H9 (cell line): ENCODE results near the gene FOSL2. TPM values are rescaled to one million over a fixed set of nuclear protein-coding genes. Genes with fewer than 3 reads are reported as not detected.

Experiments used
- DNase-seq: peaks from one replicate; pipeline ENCODE4 v3.0.0-alpha.2; 2017
- H2AFZ ChIP-seq: one replicate; pipeline ENCODE4 v1.6.1; 2013; ENCODE audit warnings: mild to moderate bottlenecking, low read length, control low read depth, moderate library complexity
- H2AK5ac ChIP-seq: 2 replicates; pipeline ENCODE4 v1.6.1; 2013; ENCODE audit warnings: low read length, control low read depth, mixed read lengths; ENCODE audit not compliant: insufficient read length
- H2BK120ac ChIP-seq: one replicate; pipeline ENCODE4 v1.6.1; 2013; ENCODE audit warnings: low read depth, mild to moderate bottlenecking, low read length, control low read depth, inconsistent platforms; ENCODE audit not compliant: poor library complexity, severe bottlenecking
- H2BK12ac ChIP-seq: 2 replicates; pipeline ENCODE4 v1.6.1; 2013; ENCODE audit warnings: low read length, control low read depth, mixed read lengths, low read depth; ENCODE audit not compliant: insufficient read length
- H2BK15ac ChIP-seq: 2 replicates; pipeline ENCODE4 v1.6.1; 2013; ENCODE audit warnings: low read depth, low read length, control low read depth
- H2BK20ac ChIP-seq: one replicate; pipeline ENCODE4 v1.6.1; 2013; ENCODE audit warnings: low read depth, mild to moderate bottlenecking, low read length, control low read depth, inconsistent platforms; ENCODE audit not compliant: poor library complexity, severe bottlenecking
- H2BK5ac ChIP-seq: 2 replicates; pipeline ENCODE4 v1.6.1; 2013; ENCODE audit warnings: low read length, control low read depth, mixed read lengths; ENCODE audit not compliant: insufficient read length
- H3K14ac ChIP-seq: 2 replicates; pipeline ENCODE4 v1.6.1; 2013; ENCODE audit warnings: low read length, control low read depth; ENCODE audit not compliant: insufficient read depth
- H3K18ac ChIP-seq: 2 replicates; pipeline ENCODE4 v1.6.1; 2013; ENCODE audit warnings: low read depth, mild to moderate bottlenecking, mixed read lengths, low read length, control low read depth; ENCODE audit not compliant: insufficient read length
- H3K23ac ChIP-seq: 2 replicates; pipeline ENCODE4 v1.6.1; 2013; ENCODE audit warnings: low read length, control low read depth, mixed read lengths, low read depth; ENCODE audit not compliant: insufficient read length
- H3K23me2 ChIP-seq: 2 replicates; pipeline ENCODE4 v1.6.1; 2013; ENCODE audit warnings: low read depth, mild to moderate bottlenecking, mixed read lengths, low read length, control low read depth; ENCODE audit not compliant: insufficient read length, poor library complexity, severe bottlenecking
- H3K27ac ChIP-seq: 2 replicates; pipeline ENCODE4 v1.5.1; 2013; ENCODE audit warnings: low read length, control low read depth, mixed read lengths, low read depth; ENCODE audit not compliant: insufficient read length
- H3K27me3 ChIP-seq: 2 replicates; pipeline ENCODE4 v1.6.1; 2013; ENCODE audit warnings: low read length, control low read depth, inconsistent platforms; ENCODE audit not compliant: insufficient read depth
- H3K4ac ChIP-seq: 2 replicates; pipeline ENCODE4 v1.6.1; 2013; ENCODE audit warnings: low read depth, mild to moderate bottlenecking, control low read depth, inconsistent platforms, low read length, moderate library complexity
- H3K4me1 ChIP-seq: 2 replicates; pipeline ENCODE4 v1.6.1; 2013; ENCODE audit warnings: low read length, control low read depth, inconsistent platforms; ENCODE audit not compliant: insufficient read depth
- H3K4me2 ChIP-seq: 2 replicates; pipeline ENCODE4 v1.6.1; 2013; ENCODE audit warnings: low read length, control low read depth, mixed read lengths; ENCODE audit not compliant: insufficient read length, insufficient read depth
- H3K56ac ChIP-seq: 2 replicates; pipeline ENCODE4 v1.6.1; 2013; ENCODE audit warnings: low read depth, mild to moderate bottlenecking, mixed read lengths, low read length, control low read depth; ENCODE audit not compliant: insufficient read length
- H3K79me1 ChIP-seq: 2 replicates; pipeline ENCODE4 v1.6.1; 2013; ENCODE audit warnings: low read depth, mild to moderate bottlenecking, moderate library complexity, low read length, control low read depth, inconsistent platforms; ENCODE audit not compliant: insufficient read depth, poor library complexity, severe bottlenecking
- H3K79me2 ChIP-seq: 2 replicates; pipeline ENCODE4 v1.6.1; 2013; ENCODE audit warnings: low read length, control low read depth, inconsistent platforms; ENCODE audit not compliant: insufficient read depth
- H3K9ac ChIP-seq: 2 replicates; pipeline ENCODE4 v1.6.1; 2013; ENCODE audit warnings: low read length, control low read depth, mixed read lengths; ENCODE audit not compliant: insufficient read length; ENCODE audit errors: extremely low read depth
- H3K9me3 ChIP-seq: one replicate; pipeline ENCODE4 v1.6.1; 2013; ENCODE audit warnings: low read depth, low read length, inconsistent platforms; ENCODE audit not compliant: control insufficient read depth
- H3T11ph ChIP-seq: one replicate; pipeline ENCODE4 v1.6.1; 2013; ENCODE audit warnings: mild to moderate bottlenecking, low read length, control low read depth, inconsistent platforms
- H4K20me1 ChIP-seq: one replicate; pipeline ENCODE4 v1.6.1; 2013; ENCODE audit not compliant: control insufficient read depth, insufficient read length, insufficient read depth
- H4K5ac ChIP-seq: 2 replicates; pipeline ENCODE4 v1.6.1; 2013; ENCODE audit warnings: low read depth, mild to moderate bottlenecking, mixed read lengths, low read length, control low read depth; ENCODE audit not compliant: insufficient read length
- H4K8ac ChIP-seq: replicated peaks from 2 replicates; pipeline ENCODE4 v1.6.1; 2013; ENCODE audit warnings: low read length, control low read depth, mixed read lengths, low read depth; ENCODE audit not compliant: insufficient read length
- H4K91ac ChIP-seq: 2 replicates; pipeline ENCODE4 v1.6.1; 2013; ENCODE audit warnings: low read depth, mild to moderate bottlenecking, moderate library complexity, mixed read lengths, low read length, control low read depth; ENCODE audit not compliant: insufficient read length
- H3K27ac Mint-ChIP-seq, 3 experiments: 2 replicates in 2 of 3; 3 replicates in 1 of 3; pipeline ENCODE4 v1.8.0; 2020 to 2021; ENCODE audit warnings: mixed read lengths in 3 of 3, mild to moderate bottlenecking in 1 of 3, moderate library complexity in 1 of 3
- H3K27me3 Mint-ChIP-seq: 2 replicates; pipeline ENCODE4 v1.8.0; 2021; ENCODE audit warnings: low read depth, mild to moderate bottlenecking, moderate library complexity, mixed read lengths
- H3K36me3 Mint-ChIP-seq, 3 experiments: 2 replicates in 2 of 3; 3 replicates in 1 of 3; pipeline ENCODE4 v1.8.0; 2020 to 2021; ENCODE audit warnings: low read depth in 3 of 3, mixed read lengths in 3 of 3; ENCODE audit not compliant: insufficient read depth in 1 of 3
- H3K4me1 Mint-ChIP-seq, 2 experiments: 2 replicates each; pipeline ENCODE4 v1.8.0; 2020; ENCODE audit warnings: mixed read lengths in 2 of 2
- H3K4me3 Mint-ChIP-seq, 2 experiments: 2 replicates in 1 of 2; 3 replicates in 1 of 2; pipeline ENCODE4 v1.8.0; 2020 to 2021; ENCODE audit warnings: mild to moderate bottlenecking in 2 of 2, mixed read lengths in 2 of 2, moderate library complexity in 1 of 2
- H3K9me3 Mint-ChIP-seq, 2 experiments: 2 replicates in 1 of 2; 3 replicates in 1 of 2; pipeline ENCODE4 v1.8.0; 2020; ENCODE audit warnings: mild to moderate bottlenecking in 2 of 2, mixed read lengths in 2 of 2, moderate library complexity in 1 of 2
- CTCF ChIP-seq: fragments of 200-600 bp; sonication (generic); conservative IDR thresholded peaks from 3 replicates; pipeline ENCODE4 v1.8.0; 2021; ENCODE audit warnings: antibody characterized with exemption, mild to moderate bottlenecking
- WGBS: extraction: QIAGEN DNeasy Blood & Tissue Kit; methylation state at CpG from one replicate; pipeline ENCODE4 v1.1.7; 2013; ENCODE audit warnings: missing lambda C conversion rate, low lambda C conversion rate, mixed read lengths; ENCODE audit not compliant: insufficient read length; ENCODE audit errors: extremely low coverage; 5-methylcytosine and 5-hydroxymethylcytosine counted together
- total RNA-seq: library from RNA; stranded (reverse); gene quantifications from 2 replicates; pipeline ENCODE4 v1.2.1, GENCODE V29; 2021

The FOSL2 gene
- total RNA-seq, 1 experiment from 2014 or later, result 7.4 TPM

DNA sequence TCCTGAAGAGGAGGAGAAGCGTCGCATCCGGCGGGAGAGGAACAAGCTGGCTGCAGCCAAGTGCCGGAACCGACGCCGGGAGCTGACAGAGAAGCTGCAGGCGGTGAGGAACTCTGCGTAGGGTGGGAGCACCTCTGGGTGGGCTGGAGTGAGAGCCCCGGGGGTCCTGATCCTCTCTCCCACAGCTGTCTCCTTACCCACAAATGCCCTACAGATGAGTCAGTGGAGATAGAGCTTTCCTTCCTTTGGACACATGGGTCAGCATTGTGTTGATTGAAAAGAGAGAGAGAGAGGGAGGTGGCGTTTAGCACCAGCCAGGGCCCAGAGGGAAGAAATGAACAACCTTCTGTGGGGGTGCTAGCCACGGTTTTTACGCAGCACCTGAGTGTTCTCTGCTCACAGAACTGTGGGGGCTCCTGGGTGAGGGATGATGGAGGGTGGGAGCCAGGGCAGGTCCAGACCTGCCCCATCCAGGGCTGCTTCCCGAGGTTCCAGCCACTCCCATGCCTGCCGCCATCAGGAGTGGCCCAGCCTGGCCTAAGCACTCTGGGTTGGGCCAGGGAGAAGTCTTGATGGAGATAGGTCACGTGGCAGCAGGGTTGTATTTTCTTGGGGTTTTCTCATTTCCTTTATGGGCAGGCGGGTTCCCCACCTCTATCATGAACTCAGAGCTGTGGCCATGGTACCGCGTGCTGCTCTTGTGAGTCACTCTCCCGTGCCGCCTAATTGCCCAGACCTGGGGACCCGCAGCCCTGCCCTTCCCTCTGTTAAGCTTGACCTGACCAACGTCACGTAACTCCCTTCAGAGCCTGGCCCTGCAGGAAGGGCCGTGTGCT is 16.3 kb downstream of the FOSL2 start:
- no peaks in the 10 kb centered on the region for H3K9me3 Mint-ChIP-seq
- Histone ChIP-seq H3K9me3 (no peaks in the 10 kb centered on the region), H2BK5ac (no peak overlapping the region), H3T11ph (no peak overlapping the region), H3K23me2 (no peaks in the 10 kb centered on the region), H4K20me1 (no peaks in the 10 kb centered on the region), H2AK5ac (no peak overlapping the region), H3K27me3 (no peaks in the 10 kb centered on the region), H3K27ac (no peak overlapping the region), H4K91ac (no peak overlapping the region), H2BK20ac (no peak overlapping the region), H3K9ac (no peak overlapping the region), H4K5ac (no peak overlapping the region), H3K79me2 (no peaks in the 10 kb centered on the region), H3K79me1 (no peaks in the 10 kb centered on the region), H2BK12ac (no peak overlapping the region), H3K18ac (peak overlapping the region; percentile 36), H4K8ac (no peak overlapping the region), H3K4me1 (peaks cover under 1% of the 10 kb centered on the region; the same call in 1 of the 2 replicates), H3K14ac (no peak overlapping the region; the same call in 1 of the 2 replicates), H3K23ac (no peak overlapping the region), H3K56ac (no peak overlapping the region), H3K4ac (no peak overlapping the region), H2AFZ (no peak overlapping the region), H2BK120ac (no peak overlapping the region), H2BK15ac (no peak overlapping the region), H3K4me2 (no peak overlapping the region)
- WGBS, result no CpG with 5 or more reads among the region's 26 CpGs
- H3K4me1 Mint-ChIP-seq, result peaks cover 10 to 15% of the 10 kb centered on the region in 2 experiments
- H3K36me3 Mint-ChIP-seq, result peaks cover 4 to 22% (median 15%) of the 10 kb centered on the region in 3 experiments; a peak in 5 of 7 replicates
- no peak for TF ChIP-seq CTCF
- DNase-seq, result no peak
- H3K4me3 Mint-ChIP-seq, result no peak overlapping the region
- no peaks in the 10 kb centered on the region for H3K27me3 Mint-ChIP-seq
- H3K27ac Mint-ChIP-seq, result peak overlapping the region in 1 of 3 experiments; percentile 79; a peak in 3 of 7 replicates
